ENCODE data around the gene EPHA7.

Gene EPHA7

DNA sequence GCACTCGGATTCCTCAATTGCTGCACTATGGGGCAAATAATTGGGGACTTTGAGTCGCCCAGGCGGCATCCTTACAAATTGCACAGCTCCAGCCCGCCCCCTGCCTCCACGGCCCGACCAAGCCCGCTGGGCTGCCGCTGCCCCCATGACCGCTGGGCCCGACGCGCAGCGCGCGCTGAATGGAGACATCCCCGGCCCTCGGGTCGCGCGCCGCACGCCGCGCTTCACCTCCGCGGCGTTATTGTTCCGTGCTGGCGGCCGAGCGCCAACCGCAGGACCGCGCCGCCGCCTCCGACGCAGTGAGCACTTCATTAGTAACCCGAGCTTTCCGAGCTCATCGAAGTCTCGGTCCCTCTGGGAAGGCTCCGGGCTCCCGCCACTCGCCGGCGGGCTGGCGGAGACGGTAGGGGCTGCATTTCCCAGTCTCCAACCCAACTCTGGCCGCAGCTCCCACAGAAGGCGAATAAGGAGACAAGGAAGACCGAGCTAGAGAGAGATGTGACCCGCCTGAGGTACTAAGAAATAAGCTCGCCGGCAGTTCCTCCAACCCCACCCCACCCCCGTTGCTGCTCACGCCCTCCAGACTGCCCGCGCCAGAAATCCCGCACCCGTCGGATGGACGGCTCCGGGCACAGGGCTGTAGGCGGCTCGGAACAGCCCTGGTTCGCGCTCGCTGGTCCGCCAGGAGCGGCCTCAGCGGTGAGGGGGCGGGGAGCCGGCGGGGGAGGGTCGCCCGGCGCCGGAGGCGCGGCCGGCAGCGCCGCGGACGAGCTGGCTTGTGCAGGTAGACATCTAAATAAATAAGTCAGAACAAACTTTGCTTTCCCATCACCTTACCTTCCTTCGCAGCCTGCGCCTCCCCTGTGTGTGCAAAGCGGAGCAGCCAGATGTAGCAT, 703 bp downstream of the EPHA7 start:
- no peak for FAIRE-seq

DNA sequence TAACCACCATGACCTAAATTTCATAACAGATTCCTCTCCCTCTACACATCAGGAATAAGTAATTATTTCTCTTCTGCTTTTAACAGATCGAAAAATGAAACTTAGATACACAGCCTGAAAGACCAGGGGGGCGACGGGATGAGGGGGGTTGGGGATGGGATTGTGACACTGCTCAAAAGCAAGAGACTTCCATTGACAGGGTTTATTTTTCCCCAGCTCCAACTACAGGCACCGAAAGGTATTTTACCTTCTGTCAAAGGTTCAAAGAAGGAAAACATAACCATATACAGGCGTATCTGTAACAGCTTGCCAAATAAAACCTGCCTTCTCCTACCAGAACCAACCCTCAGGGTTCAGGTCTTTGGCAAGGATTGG, 1.3 kb downstream of the EPHA7 start:
- TF ChIP-seq TAF1 (IDR thresholded peaks at IDR 0.05; ENCODE audit: borderline replicate concordance, low read depth, low read length) (no peak), POLR2AphosphoS5 (IDR thresholded peaks at IDR 0.05; ENCODE audit: low read depth, low read length) (no peak), POLR2A (IDR thresholded peaks at IDR 0.05; ENCODE audit: low read depth, low read length) (no peak)
- DNase-seq (ENCODE audit: insufficient read length) (no peak), FAIRE-seq (no peak)

More for the DNA sequence above, 703 bp downstream of the EPHA7 start:
- TF ChIP-seq TAF1 (IDR thresholded peaks at IDR 0.05; ENCODE audit: borderline replicate concordance, low read depth, low read length) (no peak), POLR2A (IDR thresholded peaks at IDR 0.05; ENCODE audit: low read depth, low read length) (no peak), POLR2AphosphoS5 (IDR thresholded peaks at IDR 0.05; ENCODE audit: low read depth, low read length) (no peak)
- peak; percentile 0 for DNase-seq (ENCODE audit: insufficient read length)

DNA sequence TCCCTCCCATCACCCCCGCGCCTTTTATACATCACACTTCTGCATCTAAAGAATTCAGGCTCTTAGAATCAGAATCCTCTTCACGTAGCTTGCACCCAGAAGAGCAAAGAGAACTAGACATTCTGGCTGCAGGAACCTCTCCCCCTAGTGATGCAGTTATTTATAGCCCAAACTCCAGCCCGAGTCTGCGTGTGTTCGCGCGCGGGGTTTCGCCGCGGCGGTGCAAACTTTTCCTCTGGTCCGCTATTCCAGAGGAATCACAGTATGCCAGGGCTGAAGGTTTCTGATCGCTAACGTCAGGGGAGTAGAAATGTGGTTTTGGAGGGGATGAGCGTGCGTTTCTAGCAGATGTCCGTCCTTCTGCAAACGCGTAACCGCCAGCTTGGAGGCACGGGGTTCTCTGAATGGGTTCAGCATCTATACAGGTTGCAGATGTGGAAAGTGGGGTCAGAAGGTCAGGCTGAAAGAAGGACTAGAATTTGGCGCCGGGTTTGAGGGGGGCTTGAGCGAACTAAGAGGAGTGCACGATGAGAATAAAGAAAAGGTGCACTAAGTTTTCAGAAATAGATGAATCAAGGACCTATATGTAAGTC, 1.8 kb downstream of the EPHA7 start:
- DNase-seq (ENCODE audit: insufficient read length) (peak; percentile 0), FAIRE-seq (no peak)
- no peak for TF ChIP-seq POLR2AphosphoS5 (IDR thresholded peaks at IDR 0.05; ENCODE audit: low read depth, low read length)
- no peak for TF ChIP-seq POLR2A (IDR thresholded peaks at IDR 0.05; ENCODE audit: low read depth, low read length)
- TF ChIP-seq TAF1 (IDR thresholded peaks at IDR 0.05; ENCODE audit: borderline replicate concordance, low read depth, low read length) = no peak

DNA sequence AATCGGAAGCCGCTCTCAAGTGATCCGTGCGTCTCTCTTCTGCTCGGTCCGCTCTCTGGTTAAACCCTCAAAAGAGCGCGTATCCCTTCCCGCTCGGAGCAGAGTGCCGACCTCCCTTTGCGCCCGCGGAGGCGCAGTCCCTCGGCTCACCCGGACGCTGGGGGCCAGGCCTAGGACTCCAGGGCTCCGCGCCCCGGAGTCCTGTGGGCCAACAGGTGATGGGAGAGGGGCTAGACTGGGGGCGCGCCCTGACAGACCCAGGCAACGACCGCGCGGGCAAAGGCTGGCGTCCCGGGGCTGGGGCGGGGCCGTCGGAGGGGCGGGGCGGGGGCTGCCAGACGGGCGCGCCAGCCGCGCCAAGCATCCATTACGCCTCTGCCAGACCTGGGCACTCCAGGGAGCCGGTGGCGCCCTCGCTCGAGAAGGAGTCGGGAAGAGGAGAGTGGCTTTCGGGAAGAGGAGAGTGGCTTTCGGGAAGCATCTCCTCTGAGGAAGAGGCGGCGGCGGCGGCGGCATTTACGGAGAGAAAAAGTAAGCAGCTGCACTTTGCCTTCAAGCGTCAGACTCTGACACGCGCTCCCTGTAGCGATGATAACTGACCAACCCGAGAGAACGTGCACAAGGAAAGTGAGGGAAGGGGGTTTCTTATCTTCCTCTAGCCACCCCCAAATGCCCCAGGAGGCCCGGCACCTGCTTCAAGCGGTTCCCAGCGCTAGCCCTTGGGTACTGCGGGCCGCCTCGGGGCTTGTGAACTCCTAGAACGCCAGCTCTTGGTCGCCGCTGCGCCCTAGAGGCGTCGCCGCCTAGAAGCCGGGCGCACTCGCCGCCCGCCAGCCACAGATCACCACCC, 2.6 kb downstream of the EPHA7 start:
- TF ChIP-seq TAF1 (IDR thresholded peaks at IDR 0.05; ENCODE audit: borderline replicate concordance, low read depth, low read length) (no peak), POLR2AphosphoS5 (IDR thresholded peaks at IDR 0.05; ENCODE audit: low read depth, low read length) (no peak), POLR2A (IDR thresholded peaks at IDR 0.05; ENCODE audit: low read depth, low read length) (no peak)
- DNase-seq (ENCODE audit: insufficient read length) (peak; percentile 9), FAIRE-seq (no peak)

DNA sequence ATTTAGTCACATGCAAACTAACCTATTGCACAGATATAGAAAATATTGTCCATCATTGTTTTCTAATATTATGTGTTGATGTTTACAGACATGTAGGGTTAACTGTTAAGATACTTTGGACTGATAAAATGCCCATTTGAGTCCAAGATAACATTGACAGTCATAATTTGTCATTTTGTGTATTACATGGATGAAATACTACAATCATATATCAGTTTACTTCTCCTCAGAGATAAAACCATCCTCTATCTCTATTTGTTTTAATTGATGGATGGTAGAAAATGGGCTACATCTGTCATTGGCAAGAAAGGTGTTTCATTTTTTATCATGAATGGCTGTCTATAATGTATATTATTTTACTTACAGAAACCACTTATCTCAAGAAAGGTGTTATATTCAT, 6.2 kb downstream of the EPHA7 start:
- no peak for FAIRE-seq
- no peak for DNase-seq (ENCODE audit: insufficient read length)
- TF ChIP-seq POLR2AphosphoS5 (IDR thresholded peaks at IDR 0.05; ENCODE audit: low read depth, low read length) = no peak
- no peak for TF ChIP-seq POLR2A (IDR thresholded peaks at IDR 0.05; ENCODE audit: low read depth, low read length)
- TF ChIP-seq TAF1 (IDR thresholded peaks at IDR 0.05; ENCODE audit: borderline replicate concordance, low read depth, low read length) = no peak

DNA sequence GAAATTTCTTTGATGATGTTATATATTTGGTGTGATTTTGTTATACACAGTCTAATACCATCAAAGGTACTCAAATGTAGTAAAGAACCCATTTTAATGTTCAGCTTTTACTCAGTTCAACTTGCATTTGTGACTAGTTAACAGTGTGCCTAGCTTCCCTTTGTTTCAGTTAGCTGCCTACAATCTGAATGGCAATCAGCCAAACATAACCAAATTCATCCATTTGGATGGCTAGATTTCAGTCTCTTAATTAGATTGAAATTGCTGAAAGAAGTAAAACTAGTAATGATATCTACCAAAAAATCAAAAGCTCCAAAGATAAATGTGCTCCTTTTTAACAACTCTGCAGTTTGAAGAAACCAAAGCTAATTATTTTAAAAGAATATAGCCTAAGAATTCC, 6.9 kb downstream of the EPHA7 start:
- DNase-seq (ENCODE audit: insufficient read length) = no peak
- no peak for FAIRE-seq
- TF ChIP-seq POLR2A (IDR thresholded peaks at IDR 0.05; ENCODE audit: low read depth, low read length) (no peak), POLR2AphosphoS5 (IDR thresholded peaks at IDR 0.05; ENCODE audit: low read depth, low read length) (no peak), TAF1 (IDR thresholded peaks at IDR 0.05; ENCODE audit: borderline replicate concordance, low read depth, low read length) (no peak)

DNA sequence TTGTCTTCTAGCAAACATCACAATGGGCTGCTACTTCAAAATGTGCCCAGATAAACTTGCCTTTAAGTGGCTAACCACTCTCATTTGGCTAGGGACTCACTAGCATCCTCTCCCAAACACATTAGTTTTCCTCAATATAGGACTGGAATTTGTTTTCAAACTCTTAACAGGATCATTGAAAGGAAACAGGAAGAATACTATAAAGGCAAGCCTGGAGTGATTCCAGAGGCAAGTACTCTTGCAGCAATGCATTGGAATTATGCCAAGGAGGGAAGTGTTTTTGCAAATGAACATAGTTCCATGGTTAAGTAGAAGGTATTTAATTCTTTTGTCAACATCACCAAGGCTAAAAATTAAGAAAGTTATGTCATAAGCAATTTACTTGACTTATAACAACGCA, 12.2 kb downstream of the EPHA7 start:
- no peak for FAIRE-seq
- TF ChIP-seq POLR2AphosphoS5 (IDR thresholded peaks at IDR 0.05; ENCODE audit: low read depth, low read length) (no peak), TAF1 (IDR thresholded peaks at IDR 0.05; ENCODE audit: borderline replicate concordance, low read depth, low read length) (no peak), POLR2A (IDR thresholded peaks at IDR 0.05; ENCODE audit: low read depth, low read length) (no peak)
- no peak for DNase-seq (ENCODE audit: insufficient read length)

DNA sequence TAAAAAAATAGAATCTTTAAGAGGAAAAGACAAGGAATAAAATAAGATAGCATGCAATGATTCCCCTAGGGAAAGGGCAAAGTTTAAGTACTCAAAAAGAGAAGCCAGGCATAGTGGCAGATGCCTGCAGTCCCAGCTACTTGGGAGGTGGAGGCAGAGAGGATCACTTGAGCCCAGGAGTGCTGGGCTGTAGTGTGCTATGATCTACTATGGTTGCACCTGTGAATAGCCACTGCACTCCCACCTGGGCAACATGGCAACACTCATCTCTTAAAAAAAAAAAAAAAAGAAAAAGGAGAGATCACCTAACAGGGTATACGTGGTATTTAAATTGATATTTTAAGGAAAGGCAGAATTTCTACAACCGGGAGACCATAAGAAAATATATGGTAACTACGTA, 16.0 kb downstream of the EPHA7 start:
- FAIRE-seq (no peak), DNase-seq (ENCODE audit: insufficient read length) (no peak)
- TF ChIP-seq TAF1 (IDR thresholded peaks at IDR 0.05; ENCODE audit: borderline replicate concordance, low read depth, low read length) = no peak
- TF ChIP-seq POLR2A (IDR thresholded peaks at IDR 0.05; ENCODE audit: low read depth, low read length) = no peak
- TF ChIP-seq POLR2AphosphoS5 (IDR thresholded peaks at IDR 0.05; ENCODE audit: low read depth, low read length) = no peak

DNA sequence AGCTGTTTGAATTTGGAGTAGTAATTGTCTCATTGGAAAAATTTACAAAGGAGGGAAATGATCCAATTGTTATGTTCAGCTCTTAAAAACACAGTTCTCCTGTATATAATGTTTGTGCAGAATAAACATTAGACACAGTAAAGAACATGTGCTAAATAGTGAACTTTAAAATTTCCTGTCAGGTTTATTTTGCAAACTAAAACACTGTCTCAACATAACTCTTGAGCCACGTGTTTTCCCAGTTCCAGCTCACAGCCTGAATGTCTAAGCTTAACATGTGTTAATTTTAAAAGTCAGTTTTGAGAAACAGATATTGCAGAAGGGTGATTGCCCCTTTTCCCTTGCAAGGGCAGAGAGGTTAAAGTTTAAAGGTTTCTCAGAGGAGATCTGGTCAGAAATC, 20.6 kb downstream of the EPHA7 start:
- FAIRE-seq = no peak
- TF ChIP-seq POLR2A (IDR thresholded peaks at IDR 0.05; ENCODE audit: low read depth, low read length) (no peak), TAF1 (IDR thresholded peaks at IDR 0.05; ENCODE audit: borderline replicate concordance, low read depth, low read length) (no peak), POLR2AphosphoS5 (IDR thresholded peaks at IDR 0.05; ENCODE audit: low read depth, low read length) (no peak)
- DNase-seq (ENCODE audit: insufficient read length) = no peak

DNA sequence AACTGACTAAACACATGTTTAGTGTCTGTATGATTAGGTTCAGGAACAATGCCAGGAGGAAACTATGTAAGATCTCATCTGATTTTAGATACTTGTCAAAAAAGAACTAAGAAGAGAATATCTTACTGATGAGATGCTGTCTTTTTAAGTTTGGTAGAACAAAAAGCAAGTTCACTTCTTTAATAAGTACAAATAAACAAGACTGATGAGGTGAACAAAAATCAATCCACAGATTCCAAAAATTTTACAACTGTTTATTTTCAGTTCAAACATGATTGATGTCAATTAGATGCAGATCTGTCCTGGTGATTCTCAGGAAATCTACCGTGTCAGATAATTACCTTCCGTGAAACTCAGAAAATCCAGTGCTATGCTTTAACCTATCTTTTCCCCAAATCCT, 24.9 kb downstream of the EPHA7 start:
- no peak for DNase-seq (ENCODE audit: insufficient read length)
- FAIRE-seq = no peak
- TF ChIP-seq POLR2A (IDR thresholded peaks at IDR 0.05; ENCODE audit: low read depth, low read length) = no peak
- TF ChIP-seq TAF1 (IDR thresholded peaks at IDR 0.05; ENCODE audit: borderline replicate concordance, low read depth, low read length) = no peak
- TF ChIP-seq POLR2AphosphoS5 (IDR thresholded peaks at IDR 0.05; ENCODE audit: low read depth, low read length) = no peak

DNA sequence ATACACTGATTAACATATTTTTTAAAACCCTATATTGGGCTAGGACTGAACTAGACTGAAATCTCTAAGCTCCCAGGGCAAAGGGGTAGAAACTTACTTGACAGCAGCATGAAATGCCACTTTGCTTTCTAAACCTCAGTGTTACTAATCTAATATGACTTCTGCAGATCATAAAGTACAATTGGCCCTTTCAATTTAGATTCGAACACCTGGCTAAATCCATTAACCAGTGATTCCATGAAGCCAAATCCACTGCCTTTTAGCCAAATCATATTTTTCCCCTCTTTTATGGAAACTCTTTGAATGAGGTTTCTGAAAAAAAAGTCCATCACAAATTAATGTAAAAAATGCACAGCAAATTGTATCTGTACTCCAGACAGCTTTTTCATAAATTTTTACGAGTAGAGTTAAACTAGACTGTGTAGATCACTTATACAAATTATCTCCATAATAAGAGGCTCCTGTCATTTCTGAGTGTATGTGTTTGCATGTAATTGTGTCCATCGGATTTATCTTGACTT, 25.7 kb downstream of the EPHA7 start:
- FAIRE-seq (no peak), DNase-seq (ENCODE audit: insufficient read length) (no peak)
- TF ChIP-seq TAF1 (IDR thresholded peaks at IDR 0.05; ENCODE audit: borderline replicate concordance, low read depth, low read length) = no peak
- TF ChIP-seq POLR2A (IDR thresholded peaks at IDR 0.05; ENCODE audit: low read depth, low read length) = no peak
- TF ChIP-seq POLR2AphosphoS5 (IDR thresholded peaks at IDR 0.05; ENCODE audit: low read depth, low read length) = no peak
